ENCODE measurements around the gene UAP1L1.

GRCh38 chr9:137111788-137112563, 34.7 kb downstream of the UAP1L1 start:
- TF ChIP-seq CTCF (conservative IDR thresholded peaks at IDR 0.05; ENCODE audit: low read depth in 2 of 2) (no peak), EZH2 (IDR thresholded peaks at IDR 0.05; ENCODE audit: low read depth, unreplicated experiment) (no peak), REST (IDR thresholded peaks at IDR 0.05; ENCODE audit: unreplicated experiment) (no peak), STAT1 (IDR thresholded peaks at IDR 0.05; ENCODE audit: unreplicated experiment) (no peak), EZH2phosphoT487 (IDR thresholded peaks at IDR 0.05; ENCODE audit: unreplicated experiment) (no peak), POLR2AphosphoS5 (IDR thresholded peaks at IDR 0.05; ENCODE audit: low read depth) (no peak), CREB1 (CRISPR knock-in tag; IDR thresholded peaks at IDR 0.05; ENCODE audit: low read depth) (no peak), JUNB (IDR thresholded peaks at IDR 0.05; ENCODE audit: unreplicated experiment) (no peak), ZNF462 (CRISPR knock-in tag; IDR thresholded peaks at IDR 0.05) (no peak)

Measured in GM23338 (cell line).